Occipital lobe (tissue), 2 donors: ENCODE data around the gene COL4A5. TPM values are rescaled to one million over a fixed set of nuclear protein-coding genes. Genes with fewer than 3 reads are reported as not detected.

Experiments
- DNase-seq: peaks from one replicate; lab custom pipeline; 2025; lab: John Stamatoyannopoulos, UW
- total RNA-seq: library from RNA; depleted of rRNA; stranded (reverse); fragments of >200 nt; gene quantifications from one replicate; pipeline ENCODE4 v1.2.3, GENCODE V29; 2014

The COL4A5 gene
- total RNA-seq, 1 donor from 2014 or later = 17.8 TPM

GRCh38 chrX:108640817-108641216 lies 201.2 kb downstream of the COL4A5 start:
- DNase-seq = no peak

GRCh38 chrX:108641589-108642272 lies 202.1 kb downstream of the COL4A5 start:
- no peak for DNase-seq

- no peak for DNase-seq
These were observed 202.6 kb downstream of the COL4A5 start for GRCh38 chrX:108642273-108642628.

GRCh38 chrX:108664701-108665100 lies 225.1 kb downstream of the COL4A5 start:
- DNase-seq = no peak

- DNase-seq = no peak
These were observed 226.5 kb downstream of the COL4A5 start for GRCh38 chrX:108666101-108666500.

- DNase-seq = no peak
These were observed 231.9 kb downstream of the COL4A5 start for GRCh38 chrX:108671526-108671925.

- DNase-seq = no peak
These were observed 257.1 kb downstream of the COL4A5 start for GRCh38 chrX:108696690-108697089.

- DNase-seq = no peak
These were observed 259.7 kb downstream of the COL4A5 start for GRCh38 chrX:108699368-108699767.

GRCh38 chrX:108701633-108702032 lies 262.0 kb downstream of the COL4A5 start:
- no peak for DNase-seq

- no peak for DNase-seq
These were observed 262.9 kb downstream of the COL4A5 start for GRCh38 chrX:108702530-108702929.

GRCh38 chrX:108704839-108705238 lies 265.2 kb downstream of the COL4A5 start:
- no peak for DNase-seq

GRCh38 chrX:108712886-108713285 lies 273.2 kb downstream of the COL4A5 start:
- no peak for DNase-seq

- no peak for DNase-seq
These were observed 282.9 kb downstream of the COL4A5 start for GRCh38 chrX:108722561-108722960.

- DNase-seq = no peak
These were observed 287.1 kb downstream of the COL4A5 start for GRCh38 chrX:108726748-108727147.

GRCh38 chrX:108731153-108731552 lies 291.5 kb downstream of the COL4A5 start:
- DNase-seq = no peak

GRCh38 chrX:108732630-108733321 lies 293.1 kb downstream of the COL4A5 start:
- DNase-seq = no peak

GRCh38 chrX:108734426-108734825 lies 294.8 kb downstream of the COL4A5 start:
- no peak for DNase-seq

GRCh38 chrX:108735091-108735678 lies 295.5 kb downstream of the COL4A5 start:
- DNase-seq = no peak

GRCh38 chrX:108735679-108736508 lies 296.3 kb downstream of the COL4A5 start:
- DNase-seq = no peak

- peak; percentile 19 for DNase-seq
These were observed 297.2 kb downstream of the COL4A5 start, which contains the start of gene IRS4 for GRCh38 chrX:108736509-108737479. Gene IRS4 (minus strand): TSS chrX:108736563.

GRCh38 chrX:108737754-108738153 lies 298.1 kb downstream of the COL4A5 start:
- no peak for DNase-seq
